Endothelial cell of umbilical vein (primary cell): ENCODE results near the gene TKTL1.

Experiments used
- EZH2 ChIP-seq: IDR thresholded peaks from 2 replicates; pipeline ENCODE4 v1.6.1; 2012; ENCODE audit warnings: borderline replicate concordance, low read depth, mild to moderate bottlenecking, moderate library complexity, low read length, inconsistent platforms; ENCODE audit not compliant: severe bottlenecking
- FOS ChIP-seq: IDR thresholded peaks from 2 replicates; pipeline ENCODE4 v1.6.1; 2011; ENCODE audit warnings: mild to moderate bottlenecking, low read length, moderate library complexity, borderline replicate concordance; ENCODE audit not compliant: insufficient read depth
- JUN ChIP-seq: IDR thresholded peaks from 2 replicates; pipeline ENCODE4 v1.6.1; 2011; ENCODE audit warnings: borderline replicate concordance, low read depth; ENCODE audit not compliant: insufficient read length, insufficient read depth
- MYC ChIP-seq: IDR thresholded peaks from one replicate; pipeline ENCODE4 v1.6.1; 2011; ENCODE audit warnings: mild to moderate bottlenecking, low read depth, low read length
- POLR2A ChIP-seq: IDR thresholded peaks from 2 replicates; pipeline ENCODE4 v1.6.1; 2012; ENCODE audit warnings: low read depth, mild to moderate bottlenecking, control low read depth, low read length
- POLR2AphosphoS5 ChIP-seq: IDR thresholded peaks from 2 replicates; pipeline ENCODE4 v1.6.1; 2012; ENCODE audit warnings: low read depth, mild to moderate bottlenecking, control low read depth, low read length, moderate library complexity; ENCODE audit not compliant: insufficient read depth
- TF ChIP-seq, protein P1 (sequence below), 2 donors: IDR thresholded peaks; 1 replicate in 1 of 2; 2 replicates in 1 of 2; pipeline ENCODE4 v1.5.1; 2011; ENCODE audit warnings: low read length in 2 of 2, mild to moderate bottlenecking in 2 of 2, moderate library complexity in 2 of 2, control low read depth in 1 of 2, inconsistent platforms in 1 of 2, low read depth in 1 of 2; ENCODE audit not compliant: insufficient read depth in 1 of 2; ENCODE audit errors: extremely low read depth in 1 of 2
- TF ChIP-seq, protein P2 (sequence below): IDR thresholded peaks from 2 replicates; pipeline ENCODE4 v1.6.1; 2011; ENCODE audit not compliant: insufficient read depth, insufficient read length

DNA sequence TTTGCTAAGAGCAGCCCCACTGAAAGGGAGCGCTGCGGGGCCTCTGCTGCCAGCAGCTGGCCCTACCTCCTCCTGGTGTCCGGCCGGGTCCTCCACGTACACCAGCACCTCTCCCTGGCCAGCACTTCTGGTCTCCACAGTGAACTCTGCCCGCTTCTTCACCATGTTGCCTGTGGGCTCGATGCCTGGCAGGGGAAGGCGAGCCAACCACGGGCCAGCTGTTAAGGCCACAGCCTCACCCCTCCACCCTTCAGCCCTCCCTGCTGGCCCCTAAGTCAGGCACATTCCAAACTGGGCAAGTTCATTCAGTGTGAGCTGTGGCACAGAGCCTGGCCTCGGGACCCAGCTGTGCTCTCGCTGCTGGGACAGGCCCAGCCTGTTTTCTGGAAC is 71.1 kb downstream of the TKTL1 start:
- TF ChIP-seq EZH2 (no peak), POLR2A (no peak), FOS (no peak), JUN (no peak), POLR2AphosphoS5 (no peak), MYC (no peak)
- TF ChIP-seq, protein P1, sequence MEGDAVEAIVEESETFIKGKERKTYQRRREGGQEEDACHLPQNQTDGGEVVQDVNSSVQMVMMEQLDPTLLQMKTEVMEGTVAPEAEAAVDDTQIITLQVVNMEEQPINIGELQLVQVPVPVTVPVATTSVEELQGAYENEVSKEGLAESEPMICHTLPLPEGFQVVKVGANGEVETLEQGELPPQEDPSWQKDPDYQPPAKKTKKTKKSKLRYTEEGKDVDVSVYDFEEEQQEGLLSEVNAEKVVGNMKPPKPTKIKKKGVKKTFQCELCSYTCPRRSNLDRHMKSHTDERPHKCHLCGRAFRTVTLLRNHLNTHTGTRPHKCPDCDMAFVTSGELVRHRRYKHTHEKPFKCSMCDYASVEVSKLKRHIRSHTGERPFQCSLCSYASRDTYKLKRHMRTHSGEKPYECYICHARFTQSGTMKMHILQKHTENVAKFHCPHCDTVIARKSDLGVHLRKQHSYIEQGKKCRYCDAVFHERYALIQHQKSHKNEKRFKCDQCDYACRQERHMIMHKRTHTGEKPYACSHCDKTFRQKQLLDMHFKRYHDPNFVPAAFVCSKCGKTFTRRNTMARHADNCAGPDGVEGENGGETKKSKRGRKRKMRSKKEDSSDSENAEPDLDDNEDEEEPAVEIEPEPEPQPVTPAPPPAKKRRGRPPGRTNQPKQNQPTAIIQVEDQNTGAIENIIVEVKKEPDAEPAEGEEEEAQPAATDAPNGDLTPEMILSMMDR (IDR thresholded peaks at IDR 0.05; ENCODE audit: extremely low read depth in 1 of 2, insufficient read depth in 1 of 2, low read depth in 1 of 2, low read length in 2 of 2): no peak
- TF ChIP-seq, protein P2, sequence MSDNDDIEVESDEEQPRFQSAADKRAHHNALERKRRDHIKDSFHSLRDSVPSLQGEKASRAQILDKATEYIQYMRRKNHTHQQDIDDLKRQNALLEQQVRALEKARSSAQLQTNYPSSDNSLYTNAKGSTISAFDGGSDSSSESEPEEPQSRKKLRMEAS: no peak
